Measurements from ENCODE around the gene TPPP3.
"Not testable (repeated sequence)": the region's sequence is repeated elsewhere in the genome, so short reads cannot be mapped to it uniquely, and the experiment has no call there.

The TPPP3 gene

DNA sequence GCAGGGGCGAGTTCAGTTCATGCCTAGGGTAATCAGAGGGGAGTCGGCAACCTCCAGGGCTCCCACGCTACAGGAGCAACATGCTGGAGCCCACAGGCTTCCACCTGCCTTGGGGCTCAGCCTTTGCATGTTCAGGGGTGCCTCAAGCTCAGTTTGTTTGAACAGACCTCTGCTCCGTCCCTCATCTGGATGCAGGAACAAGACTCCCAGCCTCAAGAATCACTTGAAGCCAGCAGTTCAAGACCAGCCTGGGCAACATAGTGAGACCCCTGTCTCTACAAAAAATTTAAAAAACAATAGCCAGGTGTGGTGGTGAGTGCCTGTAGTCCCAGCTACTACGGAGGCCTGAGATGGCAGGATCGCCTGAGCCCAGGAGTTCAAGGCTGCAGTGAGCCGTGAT, 32.7 kb upstream of the TPPP3 start:
- no peak for DNase-seq (ENCODE audit: low spot score)

GRCh38 chr16:67425580-67425979, 32.3 kb upstream of the TPPP3 start:
- no peak for DNase-seq (ENCODE audit: low spot score)

- DNase-seq (ENCODE audit: low spot score), result no peak
Observed at GRCh38 chr16:67425061-67425460, 31.8 kb upstream of the TPPP3 start.

DNA sequence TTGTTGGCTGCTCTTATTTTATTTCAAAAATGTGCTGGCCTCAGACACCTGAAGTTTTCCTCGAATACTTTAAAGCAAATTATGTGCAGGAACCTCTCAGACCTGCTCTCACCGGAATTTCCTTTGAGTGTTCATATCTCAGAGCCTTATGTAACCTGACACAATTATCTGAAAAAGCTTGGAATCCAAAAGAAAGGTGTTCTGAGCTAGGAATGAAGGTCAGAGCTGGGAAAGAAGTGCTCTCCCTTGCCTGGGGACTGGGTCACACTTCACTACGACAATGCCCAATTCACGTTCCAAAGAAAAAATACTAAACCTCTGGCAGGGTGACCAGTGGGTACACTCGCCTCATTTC, 30.9 kb upstream of the TPPP3 start:
- no peak for DNase-seq (ENCODE audit: low spot score)

DNA sequence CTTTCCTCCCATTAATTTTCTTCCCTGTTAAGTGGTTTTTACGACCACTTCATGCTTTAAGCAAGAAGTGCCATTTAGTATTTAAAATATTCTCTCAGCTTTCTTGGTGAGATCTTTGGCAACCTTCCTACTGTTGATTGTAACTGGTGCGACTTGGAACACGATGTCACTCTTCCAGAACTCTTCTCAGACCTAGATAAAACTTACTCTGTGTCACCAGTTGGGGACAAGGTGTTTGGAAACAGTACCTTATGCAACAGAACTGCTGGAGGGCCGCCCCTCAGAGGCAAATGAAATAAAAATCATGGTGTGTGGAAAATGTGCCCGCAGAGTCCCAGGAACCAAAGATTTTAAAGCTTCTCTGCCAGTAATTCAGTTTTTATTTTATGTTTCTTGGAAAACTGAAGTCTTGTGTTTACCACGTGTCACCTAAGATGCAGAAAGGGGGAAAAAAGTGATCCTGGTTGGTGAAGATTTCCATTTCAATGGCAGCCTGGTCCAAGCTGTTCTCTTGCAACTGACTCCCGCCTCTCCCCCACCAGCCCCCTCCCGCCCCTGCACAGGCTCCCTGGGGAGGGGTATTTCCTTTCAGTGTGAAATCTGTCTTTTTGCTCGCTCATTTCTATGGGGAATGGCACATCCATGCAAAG, 30.4 kb upstream of the TPPP3 start:
- DNase-seq (ENCODE audit: low spot score), result no peak

- no peak for DNase-seq (ENCODE audit: low spot score)
Observed at GRCh38 chr16:67423015-67423414, 29.7 kb upstream of the TPPP3 start.

GRCh38 chr16:67421030-67421429, 27.7 kb upstream of the TPPP3 start:
- no peak for DNase-seq (ENCODE audit: low spot score)

- no peak for DNase-seq (ENCODE audit: low spot score)
Observed at GRCh38 chr16:67419931-67420330, 26.6 kb upstream of the TPPP3 start.

GRCh38 chr16:67419502-67419901, 26.2 kb upstream of the TPPP3 start:
- no peak for DNase-seq (ENCODE audit: low spot score)

- DNase-seq (ENCODE audit: low spot score), result no peak
Observed at GRCh38 chr16:67417333-67418061, 24.2 kb upstream of the TPPP3 start.

DNA sequence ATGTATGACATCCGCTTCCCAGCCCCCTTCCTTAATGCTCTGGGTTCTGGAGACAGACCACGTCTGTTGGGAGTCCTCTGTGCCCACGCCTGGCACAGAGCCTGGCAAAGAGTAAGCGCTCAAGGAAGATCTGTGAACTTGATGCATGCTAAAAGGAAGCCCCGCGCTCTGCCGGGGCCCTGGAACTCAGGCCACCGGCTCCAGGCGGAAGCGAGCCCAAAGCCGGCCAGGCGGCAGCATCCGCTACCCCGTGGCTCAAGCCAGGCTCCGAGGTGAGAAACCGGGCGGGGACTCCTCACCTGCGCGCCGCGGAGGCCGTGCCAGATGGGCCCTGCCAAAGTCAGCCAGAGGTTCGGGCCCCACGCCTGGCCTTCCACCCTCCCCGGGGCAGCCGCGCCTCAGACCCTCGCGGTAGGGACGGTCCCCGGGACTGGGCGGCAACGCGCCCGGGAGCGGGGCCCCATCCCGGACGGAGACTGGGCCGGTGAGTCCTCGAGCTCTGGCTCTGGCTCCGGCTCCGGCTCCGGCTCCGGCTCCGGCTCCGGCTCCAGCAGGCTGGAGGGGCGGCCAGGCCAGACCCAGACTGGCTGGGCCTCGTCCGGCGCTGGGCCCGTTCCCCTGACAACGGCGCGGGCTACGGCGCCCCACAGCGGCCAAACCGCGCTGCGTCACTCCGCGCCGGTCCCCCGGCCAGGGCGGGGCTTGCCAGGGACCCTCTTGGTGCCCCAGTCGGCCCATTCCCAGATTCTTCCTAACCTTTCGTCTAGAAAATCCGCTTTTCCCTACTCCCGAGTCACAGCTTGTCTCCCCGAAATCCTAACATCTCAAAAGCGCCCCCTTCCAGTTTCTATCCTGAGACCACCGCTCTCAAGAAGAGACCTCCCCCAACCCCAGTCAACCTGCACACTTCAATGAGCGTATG, 22.8 kb upstream of the TPPP3 start, which contains the start of gene ZDHHC1:
TSS of gene ZDHHC1 (minus strand) at position 606 of the 922 bp plus-strand sequence. CDS start 8,702 bp downstream, outside the sequence.
- DNase-seq (ENCODE audit: low spot score), result peak; percentile 46

DNA sequence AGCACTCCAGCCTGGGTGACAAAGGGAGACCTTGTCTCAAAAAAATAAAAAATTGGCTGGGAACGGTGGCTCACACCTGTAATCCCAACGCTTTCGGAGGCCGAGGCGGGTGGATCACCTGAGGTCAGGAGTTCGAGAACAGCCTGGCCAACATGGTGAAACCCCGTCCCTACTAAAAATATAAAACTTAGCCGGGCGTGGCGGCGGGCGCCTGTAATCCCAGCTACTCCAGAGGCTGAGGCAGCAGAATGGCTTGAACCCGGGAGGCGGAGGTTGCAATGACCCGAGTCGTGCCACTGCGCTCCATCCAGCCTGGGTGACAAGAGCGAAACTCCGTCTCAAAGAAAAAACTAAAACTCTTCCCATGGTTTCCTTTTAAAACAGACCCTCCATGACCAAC, 22.1 kb upstream of the TPPP3 start:
- not testable (repeated sequence) for DNase-seq (ENCODE audit: low spot score)

DNA sequence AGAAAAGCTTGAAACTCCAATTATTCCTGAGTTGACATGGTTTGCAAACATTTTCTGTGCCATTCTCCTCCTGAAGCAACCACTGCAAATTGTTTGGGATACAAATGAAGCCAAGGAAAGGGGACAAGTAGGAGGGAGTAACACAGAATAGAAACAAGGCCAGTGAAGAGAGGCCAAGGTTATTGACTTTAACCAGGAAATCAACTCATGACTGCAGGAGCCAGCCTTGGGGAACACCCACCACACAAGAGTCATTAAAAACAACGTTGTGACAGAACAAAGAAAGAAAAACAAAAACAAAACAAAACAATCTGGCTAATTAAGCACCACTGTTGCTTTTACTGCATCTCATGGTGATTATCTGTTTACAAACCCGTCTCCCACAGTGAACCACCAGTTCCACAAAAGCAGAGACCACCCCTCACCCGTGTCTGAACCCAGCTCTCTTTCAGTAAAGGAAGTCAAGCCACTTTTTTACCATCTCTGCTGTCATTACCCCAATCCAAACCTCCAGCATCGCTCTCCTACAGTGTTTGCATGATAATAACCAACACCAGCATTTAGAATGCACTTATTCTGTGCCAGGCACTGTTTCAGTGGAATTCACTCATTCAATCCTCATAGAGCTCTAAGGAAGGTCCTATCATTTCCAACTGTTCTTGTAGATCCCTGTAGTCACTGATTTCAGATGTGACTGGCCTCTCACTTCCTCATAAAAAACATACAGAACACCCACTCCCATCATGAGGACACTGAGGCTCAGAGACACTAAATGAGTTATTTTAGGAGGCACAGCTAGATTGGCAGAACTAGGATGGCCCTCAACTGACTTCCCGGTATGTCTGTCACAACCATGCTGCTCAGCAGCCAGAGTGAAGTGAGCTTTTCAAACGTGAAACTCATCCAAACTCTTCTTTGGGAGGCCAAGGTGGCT, 20.9 kb upstream of the TPPP3 start:
- no peak for DNase-seq (ENCODE audit: low spot score)

GRCh38 chr16:67412294-67412693, 19.0 kb upstream of the TPPP3 start:
- no peak for DNase-seq (ENCODE audit: low spot score)

DNA sequence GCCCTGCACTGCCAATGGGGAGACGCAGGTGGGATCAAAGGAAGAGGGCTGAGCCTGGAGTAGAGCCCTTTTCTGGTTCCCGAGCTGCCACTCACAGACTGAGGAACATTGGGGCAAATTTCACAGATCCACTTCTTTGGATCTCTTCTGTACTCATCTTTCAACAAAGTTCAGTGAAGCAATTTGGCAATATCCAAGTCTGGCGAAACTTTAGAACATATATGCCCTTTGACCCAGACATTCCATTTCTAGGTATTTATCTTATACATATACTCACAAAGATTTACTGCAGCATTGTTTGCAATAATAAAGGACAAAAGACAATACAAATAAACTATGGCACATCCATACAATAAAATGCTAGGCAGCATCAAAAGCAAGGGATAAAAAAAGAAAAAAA, 18.0 kb upstream of the TPPP3 start:
- no peak for DNase-seq (ENCODE audit: low spot score)

DNA sequence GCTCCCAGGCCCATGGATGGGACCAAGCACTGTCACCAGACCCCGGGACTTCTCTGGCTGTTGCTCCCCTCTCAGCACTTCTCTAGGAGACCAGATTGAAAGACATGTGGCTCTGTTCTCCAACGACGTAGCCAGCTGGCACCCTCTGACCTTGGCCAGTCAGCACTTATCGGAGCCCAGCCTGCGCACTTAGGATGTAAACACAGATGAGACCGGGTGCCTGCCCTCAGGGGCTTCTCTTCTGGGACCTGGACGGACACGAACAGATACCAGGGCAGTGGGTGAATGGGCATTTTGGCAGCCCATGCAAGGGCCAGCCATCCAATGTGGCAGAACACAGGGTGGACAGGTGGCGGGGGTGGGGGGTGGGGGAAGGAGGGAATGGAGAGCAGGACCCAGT, 16.3 kb upstream of the TPPP3 start:
- DNase-seq (ENCODE audit: low spot score), result no peak

DNA sequence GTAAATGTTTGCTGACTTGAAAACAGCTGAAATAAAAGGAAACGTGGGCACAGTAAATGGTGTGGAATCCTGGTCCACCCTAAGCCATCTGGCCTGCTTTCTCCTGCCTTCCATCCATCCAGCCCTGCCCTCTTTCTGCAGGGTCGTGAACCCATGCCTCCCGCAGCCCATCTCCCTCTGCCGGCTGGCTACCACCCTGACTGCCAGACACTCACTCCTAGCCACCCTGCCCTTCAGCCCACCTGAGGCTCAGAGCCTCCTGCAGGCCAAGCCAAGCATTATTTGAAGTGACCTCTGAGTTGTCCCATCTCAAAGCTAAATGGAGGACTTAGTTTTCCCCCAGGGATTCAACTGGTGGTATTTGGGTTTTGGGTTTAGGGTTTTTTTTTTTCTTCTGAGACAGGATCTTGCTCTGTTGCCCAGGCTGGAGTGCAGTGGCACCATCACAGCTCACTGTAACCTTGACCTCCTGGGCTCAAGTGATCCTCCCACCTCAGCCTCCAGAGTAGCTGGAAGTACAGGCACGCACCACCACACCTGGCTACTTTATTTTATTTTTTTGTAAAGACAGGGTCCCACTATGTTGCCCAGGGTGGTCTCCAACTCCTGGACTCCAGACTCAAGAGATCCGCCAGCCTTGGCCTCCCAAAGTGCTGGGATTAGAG, 14.6 kb upstream of the TPPP3 start:
- DNase-seq (ENCODE audit: low spot score), result no peak

GRCh38 chr16:67407176-67407787, 14.0 kb upstream of the TPPP3 start:
- no peak for DNase-seq (ENCODE audit: low spot score)

DNA sequence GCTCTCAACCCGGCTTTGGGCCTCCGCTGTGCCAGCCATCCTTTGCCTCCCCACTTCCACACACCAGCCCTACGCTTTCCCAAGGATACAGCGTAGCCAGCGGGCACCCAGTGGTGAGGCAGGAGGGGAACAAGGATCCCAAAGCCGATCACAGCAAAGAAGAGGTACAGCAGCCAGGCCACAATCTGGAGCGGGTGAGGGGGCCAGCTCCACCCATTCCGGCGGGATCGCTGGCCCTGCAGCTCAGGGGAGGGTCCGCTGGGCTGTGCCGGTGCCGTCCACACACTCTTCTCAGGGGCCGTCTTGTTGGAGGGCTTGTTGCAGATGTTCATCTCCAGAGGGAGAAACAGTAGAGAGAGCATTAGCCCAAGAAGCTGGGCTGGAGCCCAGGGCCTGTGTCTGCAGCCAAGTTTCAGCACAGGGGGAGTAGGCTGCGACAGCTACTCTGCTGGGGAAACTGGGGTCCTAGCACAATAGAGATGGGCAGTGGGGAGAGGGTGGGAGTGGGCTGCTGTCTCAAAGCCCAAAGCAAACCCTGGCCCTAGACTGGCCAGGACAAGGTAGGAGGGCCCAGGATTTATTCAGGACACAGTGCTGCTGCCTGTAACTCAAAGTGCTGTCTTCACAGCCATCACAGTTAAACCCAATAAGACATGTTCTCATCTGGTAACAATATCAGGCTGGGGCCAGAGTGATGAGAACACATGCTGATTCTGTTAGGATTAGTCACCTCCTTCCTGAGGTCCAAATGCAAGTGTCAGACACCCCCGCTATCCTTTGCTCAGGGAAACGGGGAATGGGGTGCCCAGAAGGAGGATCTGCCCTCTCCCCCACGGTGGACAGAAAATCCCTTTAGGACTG, 13.0 kb upstream of the TPPP3 start:
- DNase-seq (ENCODE audit: low spot score), result no peak

DNA sequence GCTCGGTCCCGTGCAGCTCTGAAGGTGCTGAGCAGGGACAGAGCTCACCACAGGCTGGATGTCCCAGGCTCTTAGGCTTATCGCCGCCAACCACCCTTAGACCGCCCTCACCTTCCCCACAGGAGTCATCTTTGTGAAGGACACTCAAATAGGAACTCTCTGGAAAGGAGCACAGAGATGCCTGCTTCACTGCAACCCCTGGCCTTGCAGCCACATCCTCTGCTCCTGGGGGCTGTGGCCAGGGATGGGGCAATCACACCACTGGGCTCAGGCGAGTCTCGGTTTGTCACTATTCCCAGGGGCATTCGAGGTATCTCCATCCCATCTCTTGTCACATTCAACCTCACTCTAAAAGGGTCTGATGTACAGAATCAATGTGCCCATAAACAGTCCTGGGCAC, 12.0 kb upstream of the TPPP3 start:
- no peak for DNase-seq (ENCODE audit: low spot score)

Measured in pons (tissue), 1 donor.